Epithelial cell of proximal tubule (primary cell): ENCODE measurements around the gene NAMPT. TPM values are rescaled to one million over a fixed set of nuclear protein-coding genes. Genes with fewer than 3 reads are reported as not detected.

Source experiments
- DNase-seq: peaks from one replicate; pipeline ENCODE4 v3.0.0-alpha.2; 2011; ENCODE audit warnings: low read depth
- H3K4me3 ChIP-seq: 2 replicates; pipeline ENCODE4 v1.5.1; 2011; ENCODE audit warnings: low read depth, mild to moderate bottlenecking, low read length
- CTCF ChIP-seq: conservative IDR thresholded peaks from 2 replicates; pipeline ENCODE4 v1.5.1; 2012; ENCODE audit warnings: low read depth, mild to moderate bottlenecking, low read length
- total RNA-seq: library from RNA; depleted of rRNA; stranded (reverse); fragments of >200 nt; gene quantifications from 2 replicates; pipeline ENCODE4 v1.2.3, GENCODE V29; 2015

The NAMPT gene
- total RNA-seq, 1 donor from 2014 or later: 81.0 TPM

- no peak for TF ChIP-seq CTCF
- no peak overlapping the region for H3K4me3 ChIP-seq
- DNase-seq: no peak
Measured at GRCh38 chr7:106247841-106248240, 36.9 kb downstream of the NAMPT start.

GRCh38 chr7:106246902-106247711 is 37.7 kb downstream of the NAMPT start:
- no peak for TF ChIP-seq CTCF
- no peak for DNase-seq
- no peak overlapping the region for H3K4me3 ChIP-seq

- no peak for DNase-seq
- H3K4me3 ChIP-seq: no peak overlapping the region
- TF ChIP-seq CTCF: no peak
Measured at GRCh38 chr7:106243893-106244292, 40.9 kb downstream of the NAMPT start.

GRCh38 chr7:106239406-106239805 is 45.4 kb downstream of the NAMPT start:
- no peak overlapping the region for H3K4me3 ChIP-seq
- DNase-seq: no peak
- no peak for TF ChIP-seq CTCF

- TF ChIP-seq CTCF: no peak
- H3K4me3 ChIP-seq: no peak overlapping the region
- DNase-seq: no peak
Measured at GRCh38 chr7:106238830-106239229, 46.0 kb downstream of the NAMPT start.

- no peak for DNase-seq
- TF ChIP-seq CTCF: no peak
- no peak overlapping the region for H3K4me3 ChIP-seq
Measured at GRCh38 chr7:106236065-106236464, 48.7 kb downstream of the NAMPT start.

GRCh38 chr7:106234425-106234824 is 50.4 kb downstream of the NAMPT start:
- no peak for TF ChIP-seq CTCF
- no peak for DNase-seq
- H3K4me3 ChIP-seq: no peak overlapping the region
